Adrenal gland (tissue), 12 donors: ENCODE data around the gene THG1L. TPM values are rescaled to one million over a fixed set of nuclear protein-coding genes. Genes with fewer than 3 reads are reported as not detected.

Source experiments
- DNase-seq, 7 donors: peaks; one replicate each; pipeline ENCODE4 v3.0.0-alpha.2; 2019 to 2020
- H3K27ac ChIP-seq, 5 donors: fragments of 200-600 bp; sonication (generic) in 4 of 5; 1 replicate in 3 of 5; 2 replicates in 2 of 5; pipeline versions ENCODE4 v1.5.1 to v1.8.0; 2016 to 2020; ENCODE audit warnings: mild to moderate bottlenecking in 1 of 5
- H3K27me3 ChIP-seq: fragments of 200-600 bp; 2 replicates; pipeline ENCODE4 v1.8.0; 2021
- H3K36me3 ChIP-seq, 2 donors: fragments of 200-600 bp; replicated peaks in 1 of 2; 1 replicate in 1 of 2; 2 replicates in 1 of 2; pipeline versions ENCODE4 v1.5.1 to v1.8.0; 2018 to 2022
- H3K4me1 ChIP-seq, 2 donors: fragments of 200-600 bp; replicated peaks in 1 of 2; 1 replicate in 1 of 2; 2 replicates in 1 of 2; pipeline versions ENCODE4 v1.5.1 to v1.8.0; 2018 to 2021
- H3K4me3 ChIP-seq, 4 donors: fragments of 200-600 bp; sonication (generic) in 3 of 4; one replicate each; pipeline ENCODE4 v1.5.1; 2016 to 2018
- H3K9me3 ChIP-seq, 3 donors: fragments of 200-600 bp; sonication (generic) in 1 of 3; replicated peaks in 1 of 3; 1 replicate in 2 of 3; 2 replicates in 1 of 3; pipeline versions ENCODE4 v1.5.1 to v1.8.0; 2016 to 2021
- CTCF ChIP-seq, 6 experiments: fragments of 450-650 bp in 4 of 6; fragments of 200-600 bp in 2 of 6; sonication (generic) in 1 of 6; IDR thresholded peaks; 1 replicate in 5 of 6; 2 replicates in 1 of 6; pipeline versions ENCODE4 v1.5.1 to v1.8.0; 2016 to 2021; ENCODE audit warnings: antibody characterized with exemption in 6 of 6, mild to moderate bottlenecking in 2 of 6, moderate library complexity in 1 of 6
- POLR2A ChIP-seq, 2 donors: fragments of 450-650 bp; IDR thresholded peaks; one replicate each; pipeline ENCODE4 v1.6.1; 2017; ENCODE audit warnings: antibody characterized with exemption in 2 of 2, mild to moderate bottlenecking in 2 of 2, moderate library complexity in 1 of 2
- WGBS, 4 donors: extraction: QIAGEN DNeasy Blood & Tissue Kit in 2 of 4; methylation state at CpG; one replicate each; pipeline versions ENCODE4 v1.1.5 to v1.1.7; 2013 to 2017; 5-methylcytosine and 5-hydroxymethylcytosine counted together
- intact Hi-C, 2 donors: fragments of 100-400 bp; cut with DNase I; formaldehyde crosslinking; loops; one replicate each; pipeline versions ENCODE4 v1.14.1 to v1.15.0; 2022 to 2023
- polyA plus RNA-seq, 3 donors: library from polyadenylated mRNA; stranded (reverse); fragments of 200-250 nt in 2 of 3; fragments of 350-450 nt in 1 of 3; fragmentation: Illumina TruSeq in 1 of 3; extraction: RNeasy Lipid Tissue Mini Kit (QIAGEN cat#74804) in 1 of 3; gene quantifications; one replicate each; pipeline ENCODE4 v1.2.3, GENCODE V29; 2013 to 2014
- total RNA-seq, 9 donors: library from RNA; depleted of rRNA in 4 of 9; stranded (reverse); fragments of >200 nt in 4 of 9; fragments of 120-200 nt in 1 of 9; fragmentation: NEBNext Ultra II Directional in 1 of 9; extraction: Animal tissue kit (Norgen Biotek cat#: 25700) in 1 of 9; gene quantifications; one replicate each; pipeline versions ENCODE4 v1.1.0 to v1.2.4, GENCODE V29; 2013 to 2023
- donor health status: healthy with polysubstance abuse.
- donor health status: Bipolar disorder and iron deficiency.
- donor health status: DM: yes; HTN: yes; CAD: no.
- donor health status: DM: no; HTN: no; CAD: no.
- donor health status: DM: no; HTN: no; CAD: no.
- donor health status: DM: yes; HTN: yes; CAD: no.

The THG1L gene
- total and polyA plus RNA-seq, 12 donors: 8.7 to 27.0 (median 16.8) TPM

- Histone ChIP-seq H3K4me3 (no peak overlapping the region), H3K9me3 (peaks cover 0 to 12% (median 0%) of the 10 kb centered on the region in 3 donors)
Observed at GRCh38 chr5:157703736-157704135, 27.5 kb upstream of the THG1L start.

GRCh38 chr5:157708866-157709265 lies 22.4 kb upstream of the THG1L start:
- H3K9me3 ChIP-seq: no peaks in the 10 kb centered on the region
- no peak for TF ChIP-seq CTCF (IDR thresholded peaks at IDR 0.05)
- no peak for TF ChIP-seq POLR2A (IDR thresholded peaks at IDR 0.05)
- H3K27ac ChIP-seq: no peak overlapping the region
- no peak for DNase-seq
- H3K27me3 ChIP-seq: no peaks in the 10 kb centered on the region
- no peaks in the 10 kb centered on the region for H3K36me3 ChIP-seq
- intact Hi-C loops: no loop called here
- 60 to 78% (median 64%) methylated on average over 1 of the region's 1 CpG for WGBS, 4 donors
- no peaks in the 10 kb centered on the region for H3K4me1 ChIP-seq
- H3K4me3 ChIP-seq: no peak overlapping the region

More at GRCh38 chr5:157703736-157704135, 27.5 kb upstream of the THG1L start:
- intact Hi-C loops: no loop called here
- WGBS, 4 donors: 57 to 86% (median 70%) methylated on average over 3 of the region's 3 CpGs
- H3K4me1 ChIP-seq: no peaks in the 10 kb centered on the region
- no peak for DNase-seq
- no peaks in the 10 kb centered on the region for H3K27me3 ChIP-seq
- no peak overlapping the region for H3K27ac ChIP-seq
- H3K36me3 ChIP-seq: no peaks in the 10 kb centered on the region
- no peak for TF ChIP-seq CTCF (IDR thresholded peaks at IDR 0.05)
- TF ChIP-seq POLR2A (IDR thresholded peaks at IDR 0.05): no peak

- H3K4me1 ChIP-seq: no peaks in the 10 kb centered on the region
- no peaks in the 10 kb centered on the region for H3K27me3 ChIP-seq
- H3K36me3 ChIP-seq: no peaks in the 10 kb centered on the region
- intact Hi-C loops: no loop called here
- DNase-seq: no peak
- H3K4me3 ChIP-seq: no peak overlapping the region
- TF ChIP-seq CTCF (IDR thresholded peaks at IDR 0.05): no peak
- TF ChIP-seq POLR2A (IDR thresholded peaks at IDR 0.05): no peak
- no peak overlapping the region for H3K27ac ChIP-seq
- H3K9me3 ChIP-seq: no peaks in the 10 kb centered on the region
Observed at GRCh38 chr5:157709346-157709745, 21.9 kb upstream of the THG1L start.

- intact Hi-C loops: loop anchor here in 1 of 2 donors (10.0 kb wide), 2 partner anchors 276 to 376 kb away; no protein-coding TSS in a partner anchor
Observed at GRCh38 chr5:157710431-157710830, 20.8 kb upstream of the THG1L start.

More at GRCh38 chr5:157710431-157710830, 20.8 kb upstream of the THG1L start:
- Histone ChIP-seq H3K4me1 (no peaks in the 10 kb centered on the region), H3K4me3 (no peak overlapping the region), H3K27me3 (no peaks in the 10 kb centered on the region), H3K27ac (no peak overlapping the region), H3K9me3 (no peaks in the 10 kb centered on the region), H3K36me3 (no peaks in the 10 kb centered on the region)
- WGBS, 4 donors: 67 to 75% (median 72%) methylated on average over 3 of the region's 3 CpGs
- no peak for DNase-seq
- no peak for TF ChIP-seq POLR2A (IDR thresholded peaks at IDR 0.05)
- no peak for TF ChIP-seq CTCF (IDR thresholded peaks at IDR 0.05)
